Kidney (tissue), 14 donors: ENCODE measurements around the gene ZNF74. TPM values are rescaled to one million over a fixed set of nuclear protein-coding genes. Genes with fewer than 3 reads are reported as not detected.
A peak's percentile ranks its signal among the peaks of the same experiment; 100 is the strongest.
"Not testable (repeated sequence)": the region's sequence is repeated elsewhere in the genome, so short reads cannot be mapped to it uniquely, and the experiment has no call there.

Source experiments
- DNase-seq, 5 donors: peaks; one replicate each; pipeline ENCODE4 v3.0.0-alpha.2; 2013 to 2020
- FAIRE-seq: peaks from 2 replicates; lab custom pipeline; 2012; peaks lifted over from hg19 to GRCh38; lab: Jason Lieb, UNC
- H3K27ac ChIP-seq, 2 donors: one replicate each; pipeline ENCODE4 v1.7.0; 2013; ENCODE audit warnings: low read depth in 2 of 2, low read length in 2 of 2, inconsistent platforms in 1 of 2
- H3K27me3 ChIP-seq: one replicate; pipeline ENCODE4 v1.7.1; 2013; ENCODE audit warnings: low read length, inconsistent platforms; ENCODE audit not compliant: control insufficient read depth, insufficient read depth
- H3K36me3 ChIP-seq, 3 donors: one replicate each; pipeline versions ENCODE4 v1.7.0 to v1.7.1; 2013; ENCODE audit warnings: low read length in 3 of 3, control low read depth in 1 of 3, inconsistent platforms in 1 of 3; ENCODE audit not compliant: insufficient read depth in 3 of 3, control insufficient read depth in 2 of 3
- H3K4me1 ChIP-seq, 3 donors: one replicate each; pipeline versions ENCODE4 v1.7.0 to v1.7.1; 2013; ENCODE audit warnings: low read length in 3 of 3, inconsistent platforms in 1 of 3, low read depth in 1 of 3; ENCODE audit not compliant: control insufficient read depth in 2 of 3, insufficient read depth in 2 of 3
- H3K4me3 ChIP-seq, 3 donors: one replicate each; pipeline versions ENCODE4 v1.7.0 to v1.8.1; 2013; ENCODE audit warnings: low read length in 3 of 3, control low read depth in 1 of 3, inconsistent platforms in 1 of 3
- H3K9ac ChIP-seq, 3 donors: one replicate each; pipeline versions ENCODE4 v1.7.0 to v1.7.1; 2013; ENCODE audit warnings: low read length in 3 of 3, control low read depth in 1 of 3, inconsistent platforms in 1 of 3
- H3K9me3 ChIP-seq, 3 donors: one replicate each; pipeline versions ENCODE4 v1.7.0 to v1.7.1; 2013; ENCODE audit warnings: low read length in 3 of 3, control low read depth in 1 of 3, inconsistent platforms in 1 of 3; ENCODE audit not compliant: control insufficient read depth in 2 of 3, insufficient read depth in 1 of 3
- intact Hi-C: fragments of 100-400 bp; cut with DNase I; formaldehyde crosslinking; loops from one replicate; pipeline ENCODE4 v1.11.1; 2022
- polyA plus RNA-seq: library from polyadenylated mRNA; stranded (reverse); fragments of 350-450 nt; fragmentation: Illumina TruSeq; extraction: RNeasy Lipid Tissue Mini Kit (QIAGEN cat#74804); gene quantifications from one replicate; pipeline ENCODE4 v1.2.3, GENCODE V29; 2014; ENCODE audit warnings: low read depth, low replicate concordance; ENCODE audit not compliant: insufficient read depth
- total RNA-seq: library from RNA; stranded (reverse); fragmentation: NEBNext Ultra II Directional; extraction: Animal tissue kit (Norgen Biotek cat#: 25700); gene quantifications from one replicate; pipeline ENCODE4 v1.2.1, GENCODE V29; 2021
- TF ChIP-seq, protein P1 (sequence below): IDR thresholded peaks from 3 replicates; pipeline ENCODE4 v1.5.1; 2012; ENCODE audit warnings: mild to moderate bottlenecking, moderate library complexity, borderline replicate concordance; ENCODE audit not compliant: insufficient read depth; ENCODE audit errors: extremely low read depth
- donor health status: control.
- donor health status: control.
- donor health status: control.
- donor health status: control.
- donor health status: control.
- donor health status: DM: yes; HTN: yes; CAD: no.
- donor health status: Normal renal cell carcinoma (clear cell type).

The ZNF74 gene
- total and polyA plus RNA-seq, 2 donors from 2014 or later = 3.7 to 6.5 TPM

DNA sequence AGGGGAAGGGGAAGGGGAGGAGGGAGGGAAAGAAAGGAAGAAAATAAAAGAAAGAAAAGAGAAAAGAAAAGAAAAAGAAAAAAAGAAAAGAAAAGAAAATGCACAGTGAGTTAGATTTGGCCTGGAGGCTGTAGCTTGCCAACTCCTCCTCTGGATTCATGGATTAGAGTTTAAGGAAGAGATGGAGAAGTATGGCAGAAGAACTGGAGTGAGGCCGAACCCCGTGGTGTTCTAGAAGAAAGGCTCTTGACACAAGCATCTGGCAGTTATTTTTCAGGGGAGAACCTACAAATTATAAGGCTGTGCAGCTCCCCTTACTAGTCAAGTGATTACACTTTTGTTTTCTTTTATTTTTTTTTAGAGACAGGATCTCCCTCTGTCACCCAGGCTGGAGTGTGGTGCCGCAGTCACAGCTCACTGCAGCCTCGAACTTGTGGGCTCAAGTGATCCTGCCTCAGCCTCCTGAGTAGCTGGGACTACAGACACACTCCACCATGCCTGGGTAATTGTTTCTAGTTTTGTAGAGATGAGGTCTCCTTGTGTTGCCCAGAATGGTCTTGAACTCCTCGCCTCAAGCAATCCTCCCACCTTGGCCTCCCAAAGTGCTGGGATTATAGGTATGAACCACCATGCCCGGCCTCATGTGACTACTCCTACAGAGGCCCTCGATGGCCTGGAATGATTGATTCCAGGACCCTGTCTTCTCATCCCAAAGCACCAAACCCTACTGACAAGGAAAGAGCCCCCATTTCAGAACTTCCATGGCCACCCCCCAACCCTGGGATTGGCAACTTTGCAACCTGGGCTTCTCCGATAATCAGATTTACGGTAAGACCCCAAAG lies 19.5 kb downstream of the ZNF74 start:
- H3K9ac ChIP-seq = no peak overlapping the region

DNA sequence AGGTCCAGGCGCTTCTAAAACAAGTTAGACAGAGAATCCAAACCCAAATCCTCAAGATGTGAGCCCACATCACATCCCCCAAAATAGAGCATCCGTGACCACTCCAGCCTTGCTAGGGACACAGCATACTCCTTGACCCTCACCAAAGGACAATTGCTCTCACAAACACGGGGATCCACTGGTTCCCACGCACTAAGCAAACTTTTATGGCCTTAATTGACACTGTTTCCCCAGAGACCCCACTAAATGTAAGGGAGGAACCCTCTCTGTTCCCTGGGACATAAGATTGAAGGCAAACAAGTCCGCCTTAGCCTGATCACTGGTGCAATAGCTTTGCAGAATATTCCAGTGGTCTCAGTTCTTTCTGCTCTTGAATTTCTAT lies 20.1 kb downstream of the ZNF74 start:
- intact Hi-C loops = no loop called here
- TF ChIP-seq, protein P1, sequence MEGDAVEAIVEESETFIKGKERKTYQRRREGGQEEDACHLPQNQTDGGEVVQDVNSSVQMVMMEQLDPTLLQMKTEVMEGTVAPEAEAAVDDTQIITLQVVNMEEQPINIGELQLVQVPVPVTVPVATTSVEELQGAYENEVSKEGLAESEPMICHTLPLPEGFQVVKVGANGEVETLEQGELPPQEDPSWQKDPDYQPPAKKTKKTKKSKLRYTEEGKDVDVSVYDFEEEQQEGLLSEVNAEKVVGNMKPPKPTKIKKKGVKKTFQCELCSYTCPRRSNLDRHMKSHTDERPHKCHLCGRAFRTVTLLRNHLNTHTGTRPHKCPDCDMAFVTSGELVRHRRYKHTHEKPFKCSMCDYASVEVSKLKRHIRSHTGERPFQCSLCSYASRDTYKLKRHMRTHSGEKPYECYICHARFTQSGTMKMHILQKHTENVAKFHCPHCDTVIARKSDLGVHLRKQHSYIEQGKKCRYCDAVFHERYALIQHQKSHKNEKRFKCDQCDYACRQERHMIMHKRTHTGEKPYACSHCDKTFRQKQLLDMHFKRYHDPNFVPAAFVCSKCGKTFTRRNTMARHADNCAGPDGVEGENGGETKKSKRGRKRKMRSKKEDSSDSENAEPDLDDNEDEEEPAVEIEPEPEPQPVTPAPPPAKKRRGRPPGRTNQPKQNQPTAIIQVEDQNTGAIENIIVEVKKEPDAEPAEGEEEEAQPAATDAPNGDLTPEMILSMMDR = no peak
- no peak for DNase-seq
- no peaks in the 10 kb centered on the region for H3K27me3 ChIP-seq
- no peak overlapping the region for H3K9ac ChIP-seq
- peaks cover 0 to 3% (median 0%) of the 10 kb centered on the region in 3 donors for H3K4me1 ChIP-seq
- no peaks in the 10 kb centered on the region for H3K36me3 ChIP-seq
- no peaks in the 10 kb centered on the region for H3K9me3 ChIP-seq
- no peak overlapping the region for H3K4me3 ChIP-seq
- no peak overlapping the region for H3K27ac ChIP-seq
- no peak for FAIRE-seq

More for the DNA sequence above, 19.5 kb downstream of the ZNF74 start:
- Histone ChIP-seq H3K4me3 (no peak overlapping the region), H3K9me3 (no peaks in the 10 kb centered on the region), H3K4me1 (peaks cover 0 to 2% (median 0%) of the 10 kb centered on the region in 3 donors), H3K27ac (no peak overlapping the region), H3K36me3 (no peaks in the 10 kb centered on the region), H3K27me3 (no peaks in the 10 kb centered on the region)
- TF ChIP-seq, protein P1 = no peak
- FAIRE-seq (no peak), DNase-seq (peak in 1 of 5 donors; percentile 12)
- intact Hi-C loops = no loop called here

DNA sequence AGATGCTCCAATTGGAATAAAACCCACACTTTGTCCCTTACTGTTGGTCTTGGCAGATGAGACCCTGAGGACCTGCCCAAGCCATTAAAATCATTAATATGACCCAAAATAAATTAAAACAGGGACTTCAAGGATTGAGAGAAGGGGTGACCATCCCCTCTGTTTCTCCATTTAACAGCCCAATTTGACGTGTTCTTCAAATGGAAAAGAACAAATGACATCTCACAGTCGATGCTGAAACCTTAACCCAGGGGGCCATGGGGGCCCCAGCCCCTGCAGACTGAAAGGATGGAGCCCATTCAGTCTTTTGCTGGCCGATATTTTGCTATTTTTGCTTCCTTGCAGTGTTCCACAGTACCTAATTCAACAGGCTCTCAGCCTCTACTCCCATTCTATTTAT lies 20.5 kb downstream of the ZNF74 start:
- H3K36me3 ChIP-seq = no peaks in the 10 kb centered on the region
- H3K27ac ChIP-seq = no peak overlapping the region
- H3K27me3 ChIP-seq = no peaks in the 10 kb centered on the region
- intact Hi-C loops = no loop called here
- no peak for DNase-seq
- TF ChIP-seq, protein P1 = no peak
- peaks cover 0 to 3% (median 0%) of the 10 kb centered on the region in 3 donors for H3K4me1 ChIP-seq
- no peak for FAIRE-seq
- no peak overlapping the region for H3K4me3 ChIP-seq
- H3K9ac ChIP-seq = no peak overlapping the region
- no peaks in the 10 kb centered on the region for H3K9me3 ChIP-seq

DNA sequence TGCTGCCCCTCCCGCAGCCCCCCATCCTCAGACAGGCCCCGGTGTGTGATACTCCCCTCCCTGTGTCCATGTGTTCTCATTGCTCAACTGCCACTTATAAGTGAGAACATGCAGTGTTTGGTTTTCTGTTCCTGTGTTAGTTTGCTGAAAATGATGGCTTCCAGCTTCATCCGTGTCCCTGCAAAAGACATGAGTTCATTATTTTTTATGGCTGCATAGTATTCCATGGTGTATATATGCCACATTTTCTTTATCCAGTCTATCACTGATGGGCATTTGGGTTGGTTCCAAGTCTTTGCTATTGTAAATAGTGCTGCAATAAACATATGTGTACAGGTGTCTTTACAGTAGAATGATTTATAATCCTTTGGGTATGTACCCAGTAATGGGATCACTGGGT lies 21.3 kb downstream of the ZNF74 start:
- H3K9ac ChIP-seq, H3K4me3 ChIP-seq, H3K9me3 ChIP-seq, H3K27me3 ChIP-seq, H3K4me1 ChIP-seq, H3K27ac ChIP-seq, intact Hi-C loops, H3K36me3 ChIP-seq, FAIRE-seq, DNase-seq: not testable (repeated sequence)

DNA sequence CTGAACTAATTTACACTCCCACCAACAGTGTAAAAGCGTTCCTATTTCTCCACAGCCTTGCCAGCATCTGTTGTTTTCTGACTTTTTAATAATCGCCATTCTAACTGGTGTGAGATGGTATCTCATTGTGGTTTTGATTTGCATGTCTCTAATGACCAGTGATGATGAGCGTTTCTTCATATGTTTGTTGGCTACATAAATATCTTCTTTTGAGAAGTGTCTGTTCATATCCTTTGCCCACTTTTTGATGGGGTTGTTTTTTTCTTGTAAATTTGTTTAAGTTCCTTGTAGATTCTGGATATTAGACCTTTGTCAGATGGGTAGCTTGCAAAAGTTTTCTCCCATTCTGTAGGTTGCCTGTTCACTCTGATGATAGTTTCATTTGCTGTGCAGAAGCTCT lies 21.7 kb downstream of the ZNF74 start:
- intact Hi-C loops, H3K4me1 ChIP-seq, FAIRE-seq: not testable (repeated sequence)

More for the DNA sequence above, 21.7 kb downstream of the ZNF74 start:
- H3K36me3 ChIP-seq, DNase-seq, H3K9me3 ChIP-seq, H3K27ac ChIP-seq, H3K27me3 ChIP-seq, H3K4me3 ChIP-seq, H3K9ac ChIP-seq: not testable (repeated sequence)
